Liver (tissue), 9 donors: ENCODE results near the gene SYK. TPM values are rescaled to one million over a fixed set of nuclear protein-coding genes. Genes with fewer than 3 reads are reported as not detected.

ENCODE experiments used
- DNase-seq: peaks from one replicate; pipeline ENCODE4 v3.0.0-alpha.2; 2017; ENCODE audit warnings: low spot score
- H3K27ac ChIP-seq, 2 donors: one replicate each; pipeline ENCODE4 v1.7.0; 2013; ENCODE audit warnings: inconsistent platforms in 2 of 2, low read length in 2 of 2, control low read depth in 1 of 2, low read depth in 1 of 2, mild to moderate bottlenecking in 1 of 2
- H3K27me3 ChIP-seq, 4 donors: one replicate each; pipeline versions ENCODE4 v1.6.1 to v1.7.0; 2013; ENCODE audit warnings: low read length in 3 of 4, inconsistent platforms in 1 of 4, mild to moderate bottlenecking in 1 of 4, moderate library complexity in 1 of 4; ENCODE audit not compliant: control insufficient read depth in 4 of 4, insufficient read depth in 4 of 4
- H3K36me3 ChIP-seq, 4 donors: one replicate each; pipeline versions ENCODE4 v1.6.1 to v1.7.0; 2013; ENCODE audit warnings: low read length in 3 of 4, mild to moderate bottlenecking in 3 of 4, low read depth in 1 of 4, moderate library complexity in 1 of 4; ENCODE audit not compliant: control insufficient read depth in 4 of 4, insufficient read depth in 3 of 4
- H3K4me1 ChIP-seq, 4 donors: one replicate each; pipeline versions ENCODE4 v1.6.1 to v1.7.0; 2013; ENCODE audit warnings: low read length in 3 of 4, mild to moderate bottlenecking in 3 of 4, moderate library complexity in 1 of 4; ENCODE audit not compliant: control insufficient read depth in 4 of 4, insufficient read depth in 4 of 4
- H3K4me3 ChIP-seq, 3 donors: one replicate each; pipeline versions ENCODE4 v1.6.1 to v1.7.0; 2013; ENCODE audit warnings: low read length in 3 of 3, control low read depth in 1 of 3, low read depth in 1 of 3, mild to moderate bottlenecking in 1 of 3
- H3K9ac ChIP-seq, 2 donors: one replicate each; pipeline ENCODE4 v1.7.0; 2013; ENCODE audit warnings: low read length in 2 of 2, mild to moderate bottlenecking in 2 of 2, moderate library complexity in 2 of 2, control low read depth in 1 of 2, low read depth in 1 of 2
- H3K9me3 ChIP-seq, 4 donors: one replicate each; pipeline versions ENCODE4 v1.6.1 to v1.7.0; 2013; ENCODE audit warnings: low read length in 3 of 4; ENCODE audit not compliant: control insufficient read depth in 4 of 4
- ATF3 ChIP-seq: IDR thresholded peaks from 2 replicates; pipeline ENCODE4 v1.6.1; 2016; ENCODE audit warnings: antibody characterized with exemption
- EGR1 ChIP-seq, 2 donors: IDR thresholded peaks; 2 replicates each; pipeline ENCODE4 v1.6.1; 2016 to 2018; ENCODE audit warnings: antibody characterized with exemption in 2 of 2, low read depth in 2 of 2
- FOXA1 ChIP-seq: IDR thresholded peaks from 2 replicates; pipeline ENCODE4 v1.6.1; 2016; ENCODE audit warnings: antibody characterized with exemption
- FOXA2 ChIP-seq: IDR thresholded peaks from 2 replicates; pipeline ENCODE4 v1.6.1; 2016; ENCODE audit warnings: antibody characterized with exemption
- GABPA ChIP-seq, 2 donors: IDR thresholded peaks in 1 of 2; conservative IDR thresholded peaks in 1 of 2; 2 replicates each; pipeline ENCODE4 v1.6.1; 2016; ENCODE audit warnings: antibody characterized with exemption in 2 of 2, mild to moderate bottlenecking in 1 of 2, moderate library complexity in 1 of 2
- HNF4A ChIP-seq, 2 donors: conservative IDR thresholded peaks; 2 replicates each; pipeline ENCODE4 v1.6.1; 2016; ENCODE audit warnings: antibody characterized with exemption in 2 of 2, mild to moderate bottlenecking in 2 of 2
- HNF4G ChIP-seq: IDR thresholded peaks from 2 replicates; pipeline ENCODE4 v1.6.1; 2016; ENCODE audit warnings: antibody characterized with exemption
- JUND ChIP-seq, 2 donors: IDR thresholded peaks; 2 replicates each; pipeline ENCODE4 v1.6.1; 2016; ENCODE audit warnings: antibody characterized with exemption in 2 of 2
- MAX ChIP-seq: IDR thresholded peaks from 2 replicates; pipeline ENCODE4 v1.6.1; 2016; ENCODE audit warnings: antibody characterized with exemption
- NR2F2 ChIP-seq: IDR thresholded peaks from 2 replicates; pipeline ENCODE4 v1.6.1; 2016; ENCODE audit warnings: antibody characterized with exemption
- RAD21 ChIP-seq, 2 donors: IDR thresholded peaks; 2 replicates each; pipeline ENCODE4 v1.6.1; 2016; ENCODE audit warnings: antibody characterized with exemption in 2 of 2, mild to moderate bottlenecking in 2 of 2
- REST ChIP-seq: IDR thresholded peaks from 2 replicates; pipeline ENCODE4 v1.6.1; 2016; ENCODE audit warnings: antibody characterized with exemption, mild to moderate bottlenecking
- RXRA ChIP-seq, 2 donors: IDR thresholded peaks; 2 replicates each; pipeline ENCODE4 v1.6.1; 2017 to 2018; ENCODE audit warnings: antibody characterized with exemption in 2 of 2, mild to moderate bottlenecking in 1 of 2
- SP1 ChIP-seq: IDR thresholded peaks from 2 replicates; pipeline ENCODE4 v1.6.1; 2018; ENCODE audit warnings: antibody characterized with exemption, mild to moderate bottlenecking
- TAF1 ChIP-seq: conservative IDR thresholded peaks from 2 replicates; pipeline ENCODE4 v1.6.1; 2016; ENCODE audit warnings: antibody characterized with exemption, mild to moderate bottlenecking
- YY1 ChIP-seq: IDR thresholded peaks from 2 replicates; pipeline ENCODE4 v1.6.1; 2016; ENCODE audit warnings: antibody characterized with exemption, mild to moderate bottlenecking
- ZBTB33 ChIP-seq: IDR thresholded peaks from 2 replicates; pipeline ENCODE4 v1.6.1; 2016; ENCODE audit warnings: antibody characterized with exemption
- WGBS: extraction: QIAGEN DNeasy Blood & Tissue Kit; methylation state at CpG from one replicate; pipeline ENCODE4 v1.1.7; 2013; 5-methylcytosine and 5-hydroxymethylcytosine counted together
- polyA plus RNA-seq, 2 donors: library from polyadenylated mRNA; stranded (reverse) in 1 of 2; unstranded in 1 of 2; fragments of 200-250 nt in 1 of 2; fragments of >200 nt in 1 of 2; fragmentation: Nextera tagmentation in 1 of 2; extraction: Ambion mirVana in 1 of 2; gene quantifications; one replicate each; pipeline versions ENCODE4 v1.2.1 to v1.2.3, GENCODE V29; 2013 to 2015
- total RNA-seq, 2 donors: library from RNA; depleted of rRNA; stranded (reverse); fragments of >200 nt; gene quantifications; one replicate each; pipeline ENCODE4 v1.2.3, GENCODE V29; 2014
- TF ChIP-seq, protein P1 (sequence below): fragments of 150-350 bp; IDR thresholded peaks from 2 replicates; pipeline ENCODE4 v1.5.1; 2017; ENCODE audit warnings: improper control_type of control experiment, low read depth, low read length; ENCODE audit not compliant: missing input control
- donor health status: healthy.
- donor health status: healthy.
- donor health status: healthy.
- donor health status: healthy.
- donor health status: healthy.

SYK gene
- total and polyA plus RNA-seq, 4 donors = 2.0 to 15.4 (median 4.1) TPM

GRCh38 chr9:90851444-90851843, 49.8 kb downstream of the SYK start:
- Histone ChIP-seq H3K9me3 (no peaks in the 10 kb centered on the region), H3K36me3 (peaks cover 0 to 2% (median 0%) of the 10 kb centered on the region in 4 donors), H3K4me1 (no peaks in the 10 kb centered on the region), H3K4me3 (no peak overlapping the region), H3K9ac (no peak overlapping the region), H3K27ac (no peak overlapping the region), H3K27me3 (no peaks in the 10 kb centered on the region)
- DNase-seq = peak; percentile 19
- TF ChIP-seq ATF3 (no peak), HNF4A (conservative IDR thresholded peaks at IDR 0.05) (no peak), TAF1 (no peak), HNF4G (no peak), GABPA (IDR thresholded peaks at IDR 0.05 in 1 of 2, conservative IDR thresholded peaks at IDR 0.05 in 1 of 2) (no peak), NR2F2 (no peak), SP1 (no peak), EGR1 (IDR thresholded peaks at IDR 0.05; ENCODE audit: low read depth in 2 of 2) (no peak), FOXA1 (no peak), FOXA2 (no peak), YY1 (no peak), ZBTB33 (no peak), JUND (IDR thresholded peaks at IDR 0.05) (no peak), REST (no peak), RXRA (IDR thresholded peaks at IDR 0.05) (no peak), MAX (no peak), RAD21 (IDR thresholded peaks at IDR 0.05) (no peak)
- TF ChIP-seq, protein P1, sequence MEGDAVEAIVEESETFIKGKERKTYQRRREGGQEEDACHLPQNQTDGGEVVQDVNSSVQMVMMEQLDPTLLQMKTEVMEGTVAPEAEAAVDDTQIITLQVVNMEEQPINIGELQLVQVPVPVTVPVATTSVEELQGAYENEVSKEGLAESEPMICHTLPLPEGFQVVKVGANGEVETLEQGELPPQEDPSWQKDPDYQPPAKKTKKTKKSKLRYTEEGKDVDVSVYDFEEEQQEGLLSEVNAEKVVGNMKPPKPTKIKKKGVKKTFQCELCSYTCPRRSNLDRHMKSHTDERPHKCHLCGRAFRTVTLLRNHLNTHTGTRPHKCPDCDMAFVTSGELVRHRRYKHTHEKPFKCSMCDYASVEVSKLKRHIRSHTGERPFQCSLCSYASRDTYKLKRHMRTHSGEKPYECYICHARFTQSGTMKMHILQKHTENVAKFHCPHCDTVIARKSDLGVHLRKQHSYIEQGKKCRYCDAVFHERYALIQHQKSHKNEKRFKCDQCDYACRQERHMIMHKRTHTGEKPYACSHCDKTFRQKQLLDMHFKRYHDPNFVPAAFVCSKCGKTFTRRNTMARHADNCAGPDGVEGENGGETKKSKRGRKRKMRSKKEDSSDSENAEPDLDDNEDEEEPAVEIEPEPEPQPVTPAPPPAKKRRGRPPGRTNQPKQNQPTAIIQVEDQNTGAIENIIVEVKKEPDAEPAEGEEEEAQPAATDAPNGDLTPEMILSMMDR = no peak
- 80% methylated on average over 5 of the region's 5 CpGs for WGBS
